HepG2 (cell line): ENCODE results near the gene OVAAL. TPM values are rescaled to one million over a fixed set of nuclear protein-coding genes. Genes with fewer than 3 reads are reported as not detected.

Source experiments
- ATAC-seq: fragments of 200-7000 bp; cut with Tn5 transposase; 3 replicates; pipeline ENCODE4 v1.9.1; 2020; ENCODE audit warnings: mild to moderate bottlenecking, moderate library complexity
- BruUV-seq: library from RNA; stranded (reverse); fragments of 400-500 nt; replicated peaks from 2 replicates; lab custom pipeline; 2021; lab: Mats Ljungman, UMichigan
- CTCF ChIA-PET: fragments of 300-600 bp; formaldehyde crosslinking; extraction: SDS; loops from one replicate; lab custom pipeline; 2021; ENCODE audit warnings: low total read pairs, inconsistent platforms, low intra/inter-chr PET ratio; lab: Yijun Ruan, JAX
- POLR2A ChIA-PET: fragments of 350-600 bp; sonication (Branson Sonifier 250); formaldehyde crosslinking; loops from one replicate; lab custom pipeline; 2020; ENCODE audit warnings: antibody characterized with exemption, inconsistent platforms; lab: Yijun Ruan, JAX
- DNase-seq: peaks from one replicate; pipeline ENCODE4 v3.0.0-alpha.2; 2015; ENCODE audit warnings: low spot score
- FAIRE-seq: peaks from 3 replicates; lab custom pipeline; 2011; peaks lifted over from hg19 to GRCh38; lab: Jason Lieb, UNC
- H2AFZ ChIP-seq: one replicate; pipeline ENCODE4 v1.6.1; 2011; ENCODE audit warnings: low read length, inconsistent platforms
- H3K27ac ChIP-seq: fragments of 300-600 bp; 3 replicates; pipeline ENCODE4 v1.8.0; 2011; ENCODE audit warnings: mixed run types, mild to moderate bottlenecking, mixed read lengths, low read length, inconsistent platforms; ENCODE audit not compliant: insufficient read depth; ENCODE audit errors: extremely low read length
- H3K27me3 ChIP-seq, 2 experiments: fragments of 200-600 bp in 1 of 2; 2 replicates in 1 of 2; 3 replicates in 1 of 2; pipeline versions ENCODE4 v1.6.0 to v1.8.0; 2011; ENCODE audit warnings: low read length in 2 of 2, mild to moderate bottlenecking in 2 of 2, moderate library complexity in 2 of 2, inconsistent platforms in 1 of 2; ENCODE audit not compliant: insufficient read depth in 2 of 2, control insufficient read depth in 1 of 2
- H3K36me3 ChIP-seq, 2 experiments: fragments of 200-600 bp in 1 of 2; replicated peaks in 1 of 2; 2 replicates in 1 of 2; 3 replicates in 1 of 2; pipeline versions ENCODE4 v1.5.1 to v1.8.0; 2011; ENCODE audit warnings: low read length in 2 of 2, inconsistent platforms in 1 of 2; ENCODE audit not compliant: insufficient read depth in 2 of 2, control insufficient read depth in 1 of 2
- H3K4me1 ChIP-seq: 2 replicates; pipeline ENCODE4 v1.5.1; 2012; ENCODE audit warnings: low read length, inconsistent platforms; ENCODE audit not compliant: insufficient read depth
- H3K4me2 ChIP-seq: 2 replicates; pipeline ENCODE4 v1.6.0; 2011; ENCODE audit warnings: low read depth, low read length, inconsistent platforms
- H3K4me3 ChIP-seq, 3 experiments: fragments of 200-600 bp in 1 of 3; sonication (generic), shearing (Covaris generic) in 1 of 3; replicated peaks in 1 of 3; 2 replicates each; pipeline ENCODE4 v1.5.1; 2011 to 2016; ENCODE audit warnings: low read length in 3 of 3, inconsistent platforms in 2 of 3, low read depth in 2 of 3, mild to moderate bottlenecking in 2 of 3, control low read depth in 1 of 3, mixed read lengths in 1 of 3; ENCODE audit not compliant: insufficient read depth in 1 of 3
- H3K79me2 ChIP-seq: one replicate; pipeline ENCODE4 v1.6.1; 2011; ENCODE audit warnings: low read length, inconsistent platforms; ENCODE audit not compliant: insufficient read depth
- H3K9ac ChIP-seq: 2 replicates; pipeline ENCODE4 v1.6.0; 2011; ENCODE audit warnings: mild to moderate bottlenecking, low read depth, low read length, inconsistent platforms; ENCODE audit not compliant: insufficient read depth
- H3K9me3 ChIP-seq: 2 replicates; pipeline ENCODE4 v1.5.1; 2012; ENCODE audit warnings: mild to moderate bottlenecking, low read length
- H4K20me1 ChIP-seq: 2 replicates; pipeline ENCODE4 v1.6.0; 2011; ENCODE audit warnings: inconsistent platforms, mild to moderate bottlenecking, low read length, moderate library complexity; ENCODE audit not compliant: insufficient read depth
- HNRNPLL ChIP-seq: fragments of 200-400 bp; formaldehyde crosslinking; IDR thresholded peaks from 2 replicates; pipeline ENCODE4 v1.6.1; 2017; ENCODE audit warnings: mild to moderate bottlenecking, low read depth, low read length; ENCODE audit not compliant: poor library complexity, severe bottlenecking
- RFX3 ChIP-seq: IDR thresholded peaks from 2 replicates; pipeline ENCODE4 v1.6.1; 2016; ENCODE audit warnings: missing biosample characterization, missing genetic modification reagents
- WGBS: methylation state at CpG from one replicate; pipeline ENCODE4 v1.1.6; 2017; ENCODE audit warnings: low lambda C conversion rate; 5-methylcytosine and 5-hydroxymethylcytosine counted together
- in situ Hi-C: cut with HindIII; loops from 2 replicates; pipeline ENCODE4 v1.10.0; 2017; ENCODE audit warnings: low pct_unique_long_range_greater_than_20kb; ENCODE audit not compliant: extremely low pct_ligation_motif_present
- intact Hi-C: fragments of 100-400 bp; cut with micrococcal nuclease; formaldehyde crosslinking; loops from one replicate; pipeline ENCODE4 v1.10.0; 2022; ENCODE audit not compliant: unreplicated experiment
- polyA plus RNA-seq, 8 experiments: library from polyadenylated mRNA; depleted of rRNA in 3 of 8; stranded (reverse) in 7 of 8; unstranded in 1 of 8; fragments of >200 nt; fragmentation: Illumina TruSeq in 4 of 8; extraction: Trizol in 4 of 8; gene quantifications; 2 replicates each; pipeline versions ENCODE4 v1.2.1 to v1.2.3, GENCODE V29; 2011 to 2016; ENCODE audit warnings: low read depth in 4 of 8, missing spikeins in 1 of 8, mixed read lengths in 1 of 8; ENCODE audit not compliant: insufficient read depth in 1 of 8
- total RNA-seq, 5 experiments: library from RNA; depleted of rRNA; stranded (reverse); fragments of >200 nt; fragmentation: Illumina TruSeq; extraction: Trizol; gene quantifications; 2 replicates each; pipeline ENCODE4 v1.2.3, GENCODE V29; 2016; ENCODE audit warnings: low read depth in 1 of 5
- TF ChIP-seq, protein P1 (sequence below): IDR thresholded peaks from 2 replicates; pipeline ENCODE4 v1.6.1; 2016; ENCODE audit warnings: missing compliant biosample characterization, missing genetic modification reagents, borderline replicate concordance
- TF ChIP-seq, protein P2 (sequence below): sonication (generic); formaldehyde crosslinking; IDR thresholded peaks from 2 replicates; pipeline ENCODE4 v1.5.0; 2020; ENCODE audit warnings: mild to moderate bottlenecking, low read depth, missing genetic modification reagents, borderline replicate concordance

Gene OVAAL
- total and polyA plus RNA-seq, 2 of the 13 experiments (the other 11 are each of a cell fraction or from before 2014, with no cell fraction given): 0.04 TPM; not detected in 1

DNA sequence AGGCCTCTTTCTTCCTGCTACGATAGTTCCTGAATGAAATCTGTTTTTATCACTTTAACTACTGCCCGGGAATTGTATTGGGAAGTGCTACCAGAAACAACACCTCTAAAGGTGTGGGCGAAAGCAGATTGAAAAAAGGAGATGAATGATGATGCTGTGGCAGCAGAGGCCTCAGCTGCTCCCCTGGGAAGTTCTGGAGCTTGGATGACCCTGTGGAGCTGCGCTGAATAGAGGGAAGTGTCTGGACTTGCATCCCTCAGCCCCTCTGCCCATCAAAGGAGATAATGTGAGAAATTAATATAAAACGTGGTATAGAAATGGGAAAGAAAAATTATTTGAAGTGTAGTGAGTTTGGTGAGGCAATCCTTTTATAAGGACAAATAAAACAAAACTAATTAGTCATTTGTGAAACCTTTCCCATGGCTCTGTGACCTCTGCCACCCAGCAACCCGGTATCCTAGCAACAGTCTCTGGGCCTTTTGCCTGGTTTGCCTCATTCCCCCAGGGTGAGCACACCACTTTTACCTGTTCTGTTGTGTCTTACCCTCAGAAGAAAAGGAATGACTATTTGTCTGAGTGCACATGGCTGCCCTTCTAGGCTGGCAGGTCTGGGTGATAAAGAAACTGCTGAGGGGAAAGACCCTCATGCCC lies 21.3 kb downstream of the OVAAL start:
- Histone ChIP-seq H3K4me2 (no peak overlapping the region), H3K27ac (no peak overlapping the region), H3K79me2 (no peaks in the 10 kb centered on the region), H2AFZ (no peak overlapping the region), H3K9me3 (no peaks in the 10 kb centered on the region), H3K27me3 (peaks cover 0 to 3% of the 10 kb centered on the region in 2 experiments; a peak in 1 of 5 replicates), H3K9ac (no peak overlapping the region), H3K4me1 (peaks cover 9% of the 10 kb centered on the region), H3K36me3 (no peaks in the 10 kb centered on the region), H3K4me3 (no peak overlapping the region), H4K20me1 (no peaks in the 10 kb centered on the region)
- POLR2A ChIA-PET: no interaction called here
- FAIRE-seq (no peak), DNase-seq (no peak), ATAC-seq (no peak)
- no TSS peak for BruUV-seq
- CTCF ChIA-PET: no interaction called here
- WGBS: 54% methylated on average over 6 of the region's 6 CpGs
- in situ Hi-C loops: no loop called here
- intact Hi-C loops: no loop called here
- TF ChIP-seq HNRNPLL (no peak), RFX3 (CRISPR knock-in tag) (peak; percentile 44; the same call in 1 of the 2 replicates)

DNA sequence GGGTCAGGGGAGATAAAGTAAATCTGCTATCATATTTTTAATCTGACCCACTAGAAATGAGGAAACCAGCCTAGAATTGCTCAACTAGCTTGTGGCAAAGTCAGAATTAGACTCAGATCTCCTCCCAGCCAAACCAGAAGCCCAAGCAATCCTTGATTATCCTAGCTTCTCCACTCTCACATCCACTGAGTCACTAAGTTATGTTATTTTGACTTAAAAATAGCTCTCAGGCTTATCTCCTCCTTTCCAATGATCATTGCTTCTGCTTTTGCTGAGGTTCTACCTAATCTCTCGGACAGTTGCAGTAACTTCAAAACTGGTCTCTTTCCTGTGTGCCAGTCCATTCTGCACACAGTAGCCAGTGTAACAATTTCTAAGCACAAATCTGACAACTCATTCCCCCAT lies 22.9 kb downstream of the OVAAL start:
- Histone ChIP-seq H3K79me2 (no peaks in the 10 kb centered on the region), H4K20me1 (no peaks in the 10 kb centered on the region), H3K4me3 (no peak overlapping the region), H3K9ac (no peak overlapping the region), H3K4me1 (peaks cover 25% of the 10 kb centered on the region), H3K27ac (no peak overlapping the region), H3K9me3 (no peaks in the 10 kb centered on the region), H3K4me2 (no peak overlapping the region), H3K36me3 (no peaks in the 10 kb centered on the region), H3K27me3 (peaks cover 0 to 3% of the 10 kb centered on the region in 2 experiments; a peak in 1 of 5 replicates), H2AFZ (no peak overlapping the region)
- ChIA-PET POLR2A (no interaction called here), CTCF (no interaction called here)
- no peak for DNase-seq
- no TSS peak for BruUV-seq
- intact Hi-C loops: no loop called here
- no peak for ATAC-seq
- WGBS: 90% methylated on average over 1 of the region's 1 CpG
- no peak for FAIRE-seq
- in situ Hi-C loops: no loop called here
- TF ChIP-seq, protein P1, sequence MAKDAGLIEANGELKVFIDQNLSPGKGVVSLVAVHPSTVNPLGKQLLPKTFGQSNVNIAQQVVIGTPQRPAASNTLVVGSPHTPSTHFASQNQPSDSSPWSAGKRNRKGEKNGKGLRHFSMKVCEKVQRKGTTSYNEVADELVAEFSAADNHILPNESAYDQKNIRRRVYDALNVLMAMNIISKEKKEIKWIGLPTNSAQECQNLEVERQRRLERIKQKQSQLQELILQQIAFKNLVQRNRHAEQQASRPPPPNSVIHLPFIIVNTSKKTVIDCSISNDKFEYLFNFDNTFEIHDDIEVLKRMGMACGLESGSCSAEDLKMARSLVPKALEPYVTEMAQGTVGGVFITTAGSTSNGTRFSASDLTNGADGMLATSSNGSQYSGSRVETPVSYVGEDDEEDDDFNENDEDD (CRISPR knock-in tag): no peak
- TF ChIP-seq, protein P2, sequence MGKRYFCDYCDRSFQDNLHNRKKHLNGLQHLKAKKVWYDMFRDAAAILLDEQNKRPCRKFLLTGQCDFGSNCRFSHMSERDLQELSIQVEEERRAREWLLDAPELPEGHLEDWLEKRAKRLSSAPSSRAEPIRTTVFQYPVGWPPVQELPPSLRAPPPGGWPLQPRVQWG: no peak
